HFFc6 (cell line): ENCODE results near the gene NTN1. TPM values are rescaled to one million over a fixed set of nuclear protein-coding genes. Genes with fewer than 3 reads are reported as not detected.

ENCODE experiments used
- DNase-seq: peaks from one replicate; pipeline ENCODE4 v3.0.0-alpha.2; 2018
- H3K27ac Mint-ChIP-seq: 2 replicates; pipeline ENCODE4 v1.8.0; 2020; ENCODE audit warnings: mild to moderate bottlenecking, mixed read lengths
- H3K27me3 Mint-ChIP-seq: 2 replicates; pipeline ENCODE4 v1.8.0; 2021; ENCODE audit warnings: mild to moderate bottlenecking, moderate library complexity, mixed read lengths; ENCODE audit not compliant: insufficient read depth
- H3K36me3 Mint-ChIP-seq: 2 replicates; pipeline ENCODE4 v1.8.0; 2021; ENCODE audit warnings: low read depth, mixed read lengths
- H3K4me1 Mint-ChIP-seq: 2 replicates; pipeline ENCODE4 v1.8.0; 2020; ENCODE audit warnings: low read depth, mixed read lengths
- H3K4me3 Mint-ChIP-seq: 2 replicates; pipeline ENCODE4 v1.8.0; 2020; ENCODE audit warnings: mild to moderate bottlenecking, moderate library complexity, mixed read lengths
- H3K9me3 Mint-ChIP-seq: 2 replicates; pipeline ENCODE4 v1.8.0; 2020; ENCODE audit warnings: mild to moderate bottlenecking, mixed read lengths
- CTCF ChIP-seq: fragments of 200-600 bp; sonication (generic); IDR thresholded peaks from 2 replicates; pipeline ENCODE4 v1.5.0; 2021; ENCODE audit warnings: antibody characterized with exemption, mild to moderate bottlenecking
- total RNA-seq, 6 experiments: library from RNA; stranded (reverse); fragmentation: NEBNext Ultra II Directional; extraction: Animal tissue kit (Norgen Biotek cat#: 25700); gene quantifications; 2 replicates in 1 of 6; 3 replicates in 5 of 6; pipeline ENCODE4 v1.2.3, GENCODE V29; 2021

Gene NTN1
- total RNA-seq, 6 experiments from 2014 or later, result not detected

GRCh38 chr17:9203771-9204425, 182.6 kb downstream of the NTN1 start:
- Mint-ChIP-seq H3K27ac (no peak overlapping the region), H3K4me1 (peaks cover 8% of the 10 kb centered on the region), H3K36me3 (no peaks in the 10 kb centered on the region), H3K9me3 (peaks cover 28% of the 10 kb centered on the region), H3K27me3 (peaks cover 7% of the 10 kb centered on the region), H3K4me3 (no peak overlapping the region)
- DNase-seq, result no peak
- TF ChIP-seq CTCF, result no peak

- no peak overlapping the region for H3K27ac Mint-ChIP-seq
Measured at GRCh38 chr17:9204637-9205329, 183.5 kb downstream of the NTN1 start.

GRCh38 chr17:9205520-9206409, 184.5 kb downstream of the NTN1 start:
- Mint-ChIP-seq H3K4me1 (peaks cover 8% of the 10 kb centered on the region), H3K27me3 (peaks cover 9% of the 10 kb centered on the region)

More at GRCh38 chr17:9204637-9205329, 183.5 kb downstream of the NTN1 start:
- DNase-seq, result no peak
- Mint-ChIP-seq H3K4me3 (no peak overlapping the region), H3K4me1 (peaks cover 8% of the 10 kb centered on the region), H3K36me3 (no peaks in the 10 kb centered on the region), H3K9me3 (peaks cover 19% of the 10 kb centered on the region; the same call in 1 of the 2 replicates), H3K27me3 (peaks cover 9% of the 10 kb centered on the region)
- TF ChIP-seq CTCF, result no peak

GRCh38 chr17:9206410-9206703, 185.0 kb downstream of the NTN1 start:
- H3K4me1 Mint-ChIP-seq, result peaks cover 8% of the 10 kb centered on the region
- H3K27ac Mint-ChIP-seq, result no peak overlapping the region
- no peaks in the 10 kb centered on the region for H3K36me3 Mint-ChIP-seq
- H3K4me3 Mint-ChIP-seq, result no peak overlapping the region
- no peak for DNase-seq
- TF ChIP-seq CTCF, result no peak
- H3K9me3 Mint-ChIP-seq, result peaks cover 22% of the 10 kb centered on the region
- peaks cover 9% of the 10 kb centered on the region for H3K27me3 Mint-ChIP-seq

More at GRCh38 chr17:9205520-9206409, 184.5 kb downstream of the NTN1 start:
- Mint-ChIP-seq H3K27ac (no peak overlapping the region), H3K9me3 (peaks cover 23% of the 10 kb centered on the region), H3K36me3 (no peaks in the 10 kb centered on the region), H3K4me3 (no peak overlapping the region)
- TF ChIP-seq CTCF, result no peak
- DNase-seq, result no peak

- no peak for TF ChIP-seq CTCF
- Mint-ChIP-seq H3K27ac (no peak overlapping the region), H3K4me3 (no peak overlapping the region), H3K36me3 (no peaks in the 10 kb centered on the region), H3K27me3 (peaks cover 9% of the 10 kb centered on the region), H3K9me3 (peaks cover 23% of the 10 kb centered on the region), H3K4me1 (peaks cover 8% of the 10 kb centered on the region)
- DNase-seq, result no peak
Measured at GRCh38 chr17:9206741-9207332, 185.5 kb downstream of the NTN1 start.
